ENCODE measurements around the gene RAB25.

GRCh38 chr1:156104065-156104810 is 43.3 kb downstream of the RAB25 start:
- TF ChIP-seq CTCF (IDR thresholded peaks at IDR 0.05; ENCODE audit: low read depth, low read length, missing input control) (no peak), JUND (IDR thresholded peaks at IDR 0.05) (no peak), TAF1 (conservative IDR thresholded peaks at IDR 0.05) (no peak), ATF3 (IDR thresholded peaks at IDR 0.05) (no peak), RXRA (IDR thresholded peaks at IDR 0.05) (no peak)
